ENCODE results near the gene HLA-DPA1.

Gene HLA-DPA1

DNA sequence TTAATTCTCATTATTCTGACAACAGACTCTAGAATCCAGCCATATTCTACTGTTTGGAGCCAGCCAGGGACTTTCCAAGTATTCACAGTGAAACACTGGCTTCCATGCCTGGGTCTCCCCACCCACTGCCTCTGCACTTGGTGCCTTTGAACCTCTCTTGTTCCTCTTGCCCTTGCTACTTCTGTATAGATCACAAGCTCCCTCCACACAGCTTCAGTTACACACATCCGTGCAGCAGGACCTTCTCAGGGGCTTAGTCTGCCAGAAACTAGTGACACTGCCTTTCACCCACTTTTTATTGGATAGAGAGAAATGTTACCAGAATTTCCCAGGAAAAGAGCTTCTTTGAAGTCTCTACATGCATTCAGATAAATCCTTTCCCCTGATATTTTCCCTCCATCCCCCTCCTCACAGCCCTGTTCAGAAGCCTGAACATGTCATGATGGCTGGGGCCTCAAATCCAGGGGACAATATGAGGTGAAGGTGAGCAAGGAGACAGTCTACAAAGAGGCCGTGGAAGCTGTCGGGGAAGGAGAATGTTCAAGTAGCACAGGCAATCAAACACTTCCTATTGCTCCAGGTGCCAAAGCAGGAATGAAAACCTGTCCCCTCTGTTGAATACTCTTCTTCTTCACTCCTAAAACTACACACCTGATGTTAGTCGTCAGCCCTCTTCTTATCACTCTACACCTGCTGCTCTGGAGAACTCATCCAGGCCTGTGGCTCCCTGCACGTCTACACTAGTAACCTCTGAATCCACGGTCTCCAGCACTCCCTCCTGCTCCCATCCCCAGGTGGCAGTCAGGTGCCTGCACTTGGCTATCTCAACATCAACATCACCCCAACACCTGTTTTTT is 43.9 kb downstream of the HLA-DPA1 start:
- Histone ChIP-seq H3K27me3 (peaks cover 9% of the 10 kb centered on the region), H3K27ac (no peak overlapping the region), H3K9me3 (no peaks in the 10 kb centered on the region), H3K36me3 (no peaks in the 10 kb centered on the region), H3K4me3 (ENCODE audit: low read depth in 1 of 2, low read length in 1 of 2) (no peak overlapping the region), H3K4me1 (ENCODE audit: control insufficient read depth in 1 of 2, insufficient read depth in 1 of 2, low read depth in 1 of 2, low read length in 1 of 2) (no peaks in the 10 kb centered on the region)
- TF ChIP-seq, protein P1, sequence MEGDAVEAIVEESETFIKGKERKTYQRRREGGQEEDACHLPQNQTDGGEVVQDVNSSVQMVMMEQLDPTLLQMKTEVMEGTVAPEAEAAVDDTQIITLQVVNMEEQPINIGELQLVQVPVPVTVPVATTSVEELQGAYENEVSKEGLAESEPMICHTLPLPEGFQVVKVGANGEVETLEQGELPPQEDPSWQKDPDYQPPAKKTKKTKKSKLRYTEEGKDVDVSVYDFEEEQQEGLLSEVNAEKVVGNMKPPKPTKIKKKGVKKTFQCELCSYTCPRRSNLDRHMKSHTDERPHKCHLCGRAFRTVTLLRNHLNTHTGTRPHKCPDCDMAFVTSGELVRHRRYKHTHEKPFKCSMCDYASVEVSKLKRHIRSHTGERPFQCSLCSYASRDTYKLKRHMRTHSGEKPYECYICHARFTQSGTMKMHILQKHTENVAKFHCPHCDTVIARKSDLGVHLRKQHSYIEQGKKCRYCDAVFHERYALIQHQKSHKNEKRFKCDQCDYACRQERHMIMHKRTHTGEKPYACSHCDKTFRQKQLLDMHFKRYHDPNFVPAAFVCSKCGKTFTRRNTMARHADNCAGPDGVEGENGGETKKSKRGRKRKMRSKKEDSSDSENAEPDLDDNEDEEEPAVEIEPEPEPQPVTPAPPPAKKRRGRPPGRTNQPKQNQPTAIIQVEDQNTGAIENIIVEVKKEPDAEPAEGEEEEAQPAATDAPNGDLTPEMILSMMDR (IDR thresholded peaks at IDR 0.05) = no peak

DNA sequence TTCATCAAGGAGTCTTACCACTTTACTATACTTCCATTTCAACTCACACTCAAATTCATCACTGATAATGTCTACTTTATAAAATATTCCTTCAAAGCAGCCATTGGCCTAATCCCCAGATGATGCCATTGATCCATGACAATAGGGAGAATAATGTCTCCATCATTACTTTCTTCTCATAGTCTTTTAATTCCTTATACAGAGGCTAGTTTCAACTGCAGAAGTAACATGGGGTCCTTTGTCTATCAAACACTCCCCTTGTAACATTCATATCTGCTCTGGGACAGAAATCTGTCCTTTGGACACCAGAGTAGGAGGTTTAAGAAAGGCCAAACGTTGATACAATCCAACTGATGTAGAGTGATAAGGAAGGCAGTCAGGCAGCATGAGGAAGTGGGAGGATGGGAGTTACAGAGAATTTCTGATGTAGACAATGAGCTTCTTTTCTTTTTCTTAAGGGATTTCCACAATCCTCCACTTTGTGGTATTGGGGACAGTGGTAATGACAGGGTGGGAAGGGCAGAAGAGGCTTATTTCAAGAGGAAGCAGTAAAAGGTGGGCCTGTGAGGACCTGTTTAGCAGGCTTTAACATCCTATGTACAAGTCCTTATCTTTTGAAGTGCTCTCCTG is 45.1 kb downstream of the HLA-DPA1 start:
- H3K9me3 ChIP-seq = no peaks in the 10 kb centered on the region
- H3K4me3 ChIP-seq (ENCODE audit: low read depth in 1 of 2, low read length in 1 of 2) = no peak overlapping the region
- H3K27ac ChIP-seq = no peak overlapping the region
- no peaks in the 10 kb centered on the region for H3K4me1 ChIP-seq (ENCODE audit: control insufficient read depth in 1 of 2, insufficient read depth in 1 of 2, low read depth in 1 of 2, low read length in 1 of 2)
- peaks cover 9% of the 10 kb centered on the region for H3K27me3 ChIP-seq
- no peaks in the 10 kb centered on the region for H3K36me3 ChIP-seq
- TF ChIP-seq, protein P1 (IDR thresholded peaks at IDR 0.05) = no peak

DNA sequence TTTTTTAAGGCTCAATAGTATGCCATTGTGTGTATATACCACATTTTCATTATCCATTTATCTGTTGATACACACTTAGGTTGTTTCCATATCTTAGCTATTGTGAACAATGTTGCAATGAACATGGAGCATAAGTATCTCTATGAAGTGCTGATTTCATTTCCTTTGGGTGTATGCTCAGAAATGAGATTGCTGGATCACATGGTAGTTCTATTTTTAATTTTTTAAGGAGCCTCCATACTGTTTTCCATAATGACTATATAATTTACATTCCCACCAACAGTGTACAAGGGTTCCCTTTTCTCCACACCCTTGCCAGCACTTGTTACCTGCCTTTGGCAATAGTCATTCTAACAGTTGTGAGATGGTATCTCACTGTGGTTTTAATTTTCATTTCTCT is 48.9 kb downstream of the HLA-DPA1 start:
- Histone ChIP-seq H3K36me3 (no peaks in the 10 kb centered on the region), H3K4me1 (ENCODE audit: control insufficient read depth in 1 of 2, insufficient read depth in 1 of 2, low read depth in 1 of 2, low read length in 1 of 2) (peaks cover under 1 to 1% of the 10 kb centered on the region in 2 experiments), H3K27ac (no peak overlapping the region), H3K4me3 (ENCODE audit: low read depth in 1 of 2, low read length in 1 of 2) (no peak overlapping the region), H3K27me3 (peaks cover 1% of the 10 kb centered on the region), H3K9me3 (no peaks in the 10 kb centered on the region)
- TF ChIP-seq, protein P1 (IDR thresholded peaks at IDR 0.05) = no peak

DNA sequence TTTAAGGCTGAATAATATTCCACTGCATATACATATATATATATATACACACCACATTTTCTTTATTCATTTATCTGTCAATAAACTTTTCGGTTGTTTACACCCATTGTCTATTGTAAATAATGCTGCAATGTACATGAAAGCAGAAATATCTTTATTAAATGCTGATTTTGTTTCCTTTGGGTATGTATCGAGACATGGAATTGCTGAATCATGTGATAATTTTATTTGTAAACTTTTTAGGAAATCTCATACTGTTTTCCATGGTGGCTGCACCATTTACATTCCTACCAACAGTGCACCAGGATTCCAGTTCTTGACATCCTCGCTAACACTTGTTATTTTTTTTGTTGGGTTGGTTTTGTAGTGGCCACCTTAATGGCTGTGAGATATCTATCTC is 49.9 kb downstream of the HLA-DPA1 start:
- Histone ChIP-seq H3K27me3 (no peaks in the 10 kb centered on the region), H3K36me3 (no peaks in the 10 kb centered on the region), H3K27ac (no peak overlapping the region), H3K4me3 (ENCODE audit: low read depth in 1 of 2, low read length in 1 of 2) (no peak overlapping the region), H3K4me1 (ENCODE audit: control insufficient read depth in 1 of 2, insufficient read depth in 1 of 2, low read depth in 1 of 2, low read length in 1 of 2) (peaks cover 10 to 11% of the 10 kb centered on the region in 2 experiments), H3K9me3 (no peaks in the 10 kb centered on the region)
- TF ChIP-seq, protein P1 (IDR thresholded peaks at IDR 0.05) = no peak

DNA sequence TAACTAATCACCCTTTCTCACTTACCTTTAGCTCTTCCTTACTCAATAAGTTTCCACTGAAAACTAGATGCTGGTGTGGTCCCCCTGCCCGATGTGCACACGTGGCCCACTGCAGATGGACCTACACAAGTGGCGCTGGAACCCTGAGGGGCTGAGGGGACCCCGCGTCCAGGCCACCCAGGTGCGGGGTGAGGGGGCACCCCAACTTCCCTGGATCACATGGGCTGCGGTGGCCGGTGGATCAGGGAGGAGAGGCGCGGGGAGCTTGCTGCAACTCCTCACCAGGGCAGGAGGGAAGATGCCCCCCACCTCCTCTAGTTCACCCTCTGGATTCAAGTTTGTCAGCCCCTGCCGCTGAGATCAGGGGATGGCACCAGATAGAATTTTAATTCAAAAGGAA is 51.5 kb downstream of the HLA-DPA1 start:
- no peak overlapping the region for H3K4me3 ChIP-seq (ENCODE audit: low read depth in 1 of 2, low read length in 1 of 2)
- H3K27ac ChIP-seq = no peak overlapping the region

More for the DNA sequence above, 51.5 kb downstream of the HLA-DPA1 start:
- TF ChIP-seq, protein P1 (IDR thresholded peaks at IDR 0.05) = no peak
- Histone ChIP-seq H3K4me1 (ENCODE audit: control insufficient read depth in 1 of 2, insufficient read depth in 1 of 2, low read depth in 1 of 2, low read length in 1 of 2) (peaks cover 11 to 16% of the 10 kb centered on the region in 2 experiments), H3K27me3 (no peaks in the 10 kb centered on the region), H3K9me3 (no peaks in the 10 kb centered on the region), H3K36me3 (no peaks in the 10 kb centered on the region)

Measured in neutrophil (primary cell).